ENCODE measurements around the gene SLC24A3.

Gene SLC24A3

GRCh38 chr20:19566226-19566945 lies 353.9 kb downstream of the SLC24A3 start:
- Histone ChIP-seq H3K9ac (ENCODE audit: low read depth, low read length) (no peak overlapping the region), H3K4me1 (ENCODE audit: control insufficient read depth, insufficient read depth, low read length) (no peaks in the 10 kb centered on the region), H3K27me3 (ENCODE audit: control insufficient read depth, insufficient read depth, low read length) (no peaks in the 10 kb centered on the region)

GRCh38 chr20:19568128-19568527 lies 355.7 kb downstream of the SLC24A3 start:
- Histone ChIP-seq H3K27me3 (ENCODE audit: control insufficient read depth, insufficient read depth, low read length) (no peaks in the 10 kb centered on the region), H3K4me2 (ENCODE audit: low read length) (no peak overlapping the region), H3K4me3 (ENCODE audit: low read length) (no peak overlapping the region), H3K9me3 (replicated peaks; ENCODE audit: low read length) (no peaks in the 10 kb centered on the region), H3K9ac (ENCODE audit: low read depth, low read length) (no peak overlapping the region), H3K36me3 (ENCODE audit: insufficient read depth, low read length) (no peaks in the 10 kb centered on the region), H3K4me1 (ENCODE audit: control insufficient read depth, insufficient read depth, low read length) (no peaks in the 10 kb centered on the region)

More at GRCh38 chr20:19566226-19566945, 353.9 kb downstream of the SLC24A3 start:
- Histone ChIP-seq H3K36me3 (ENCODE audit: insufficient read depth, low read length) (no peaks in the 10 kb centered on the region), H3K4me2 (ENCODE audit: low read length) (no peak overlapping the region), H3K4me3 (ENCODE audit: low read length) (no peak overlapping the region), H3K9me3 (replicated peaks; ENCODE audit: low read length) (no peaks in the 10 kb centered on the region)

DNA sequence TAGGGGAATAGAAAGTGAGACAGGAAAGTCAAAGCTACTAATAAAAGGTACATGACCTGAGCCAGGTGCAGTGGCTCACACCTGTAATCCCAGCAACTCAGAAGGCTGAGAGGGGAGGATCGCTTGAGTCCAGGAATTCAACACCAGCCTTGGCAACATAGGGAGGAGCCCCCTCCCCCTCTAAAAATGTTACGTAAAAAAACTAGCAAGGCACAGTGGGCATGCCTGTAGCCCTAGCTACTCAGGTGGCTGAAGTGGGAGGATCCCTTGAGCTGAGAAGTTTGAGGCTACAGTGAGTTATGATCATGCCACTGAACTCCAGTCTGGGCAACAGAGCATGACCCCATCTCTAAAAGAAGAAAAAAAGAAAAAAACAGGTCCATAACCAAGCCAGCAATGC lies 359.6 kb downstream of the SLC24A3 start:
- Histone ChIP-seq H3K4me2 (ENCODE audit: low read length) (no peak overlapping the region), H3K36me3 (ENCODE audit: insufficient read depth, low read length) (no peaks in the 10 kb centered on the region), H3K4me1 (ENCODE audit: control insufficient read depth, insufficient read depth, low read length) (no peaks in the 10 kb centered on the region), H3K27me3 (ENCODE audit: control insufficient read depth, insufficient read depth, low read length) (no peaks in the 10 kb centered on the region), H3K9me3 (replicated peaks; ENCODE audit: low read length) (no peaks in the 10 kb centered on the region), H3K9ac (ENCODE audit: low read depth, low read length) (no peak overlapping the region), H3K4me3 (ENCODE audit: low read length) (no peak overlapping the region)

GRCh38 chr20:19577692-19578091 lies 365.2 kb downstream of the SLC24A3 start:
- Histone ChIP-seq H3K9ac (ENCODE audit: low read depth, low read length) (no peak overlapping the region), H3K4me1 (ENCODE audit: control insufficient read depth, insufficient read depth, low read length) (no peaks in the 10 kb centered on the region), H3K9me3 (replicated peaks; ENCODE audit: low read length) (no peaks in the 10 kb centered on the region), H3K27me3 (ENCODE audit: control insufficient read depth, insufficient read depth, low read length) (peaks cover 3% of the 10 kb centered on the region), H3K4me2 (ENCODE audit: low read length) (no peak overlapping the region), H3K36me3 (ENCODE audit: insufficient read depth, low read length) (no peaks in the 10 kb centered on the region), H3K4me3 (ENCODE audit: low read length) (no peak overlapping the region)

DNA sequence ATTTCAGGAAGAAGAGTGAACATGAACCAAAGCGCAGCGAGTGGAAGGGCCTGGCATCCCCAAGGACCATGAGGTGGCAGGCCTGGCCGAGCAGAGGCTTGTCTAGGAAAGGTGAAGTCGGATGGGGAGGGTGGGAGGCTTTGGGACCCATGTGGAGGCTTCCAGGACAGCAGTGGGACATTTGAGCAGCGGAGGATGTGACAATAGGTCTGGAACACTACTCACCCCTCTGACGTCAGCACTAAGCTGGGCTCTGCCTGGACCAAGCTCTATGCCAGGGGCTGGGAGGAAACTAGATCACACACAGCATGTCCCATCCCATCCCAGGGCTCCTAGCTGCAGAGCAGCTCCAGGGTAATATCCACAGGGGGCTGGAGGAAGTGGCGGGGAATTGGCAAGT lies 370.3 kb downstream of the SLC24A3 start:
- H3K4me3 ChIP-seq (ENCODE audit: low read length) = no peak overlapping the region
- no peaks in the 10 kb centered on the region for H3K36me3 ChIP-seq (ENCODE audit: insufficient read depth, low read length)
- no peak overlapping the region for H3K4me2 ChIP-seq (ENCODE audit: low read length)
- H3K9ac ChIP-seq (ENCODE audit: low read depth, low read length) = no peak overlapping the region
- H3K9me3 ChIP-seq (replicated peaks; ENCODE audit: low read length) = no peaks in the 10 kb centered on the region
- H3K27me3 ChIP-seq (ENCODE audit: control insufficient read depth, insufficient read depth, low read length) = peaks cover 3% of the 10 kb centered on the region
- H3K4me1 ChIP-seq (ENCODE audit: control insufficient read depth, insufficient read depth, low read length) = no peaks in the 10 kb centered on the region

GRCh38 chr20:19583532-19584175 lies 371.2 kb downstream of the SLC24A3 start:
- Histone ChIP-seq H3K36me3 (ENCODE audit: insufficient read depth, low read length) (no peaks in the 10 kb centered on the region), H3K9me3 (replicated peaks; ENCODE audit: low read length) (no peaks in the 10 kb centered on the region), H3K9ac (ENCODE audit: low read depth, low read length) (no peak overlapping the region), H3K4me2 (ENCODE audit: low read length) (no peak overlapping the region), H3K4me1 (ENCODE audit: control insufficient read depth, insufficient read depth, low read length) (no peaks in the 10 kb centered on the region), H3K4me3 (ENCODE audit: low read length) (no peak overlapping the region), H3K27me3 (ENCODE audit: control insufficient read depth, insufficient read depth, low read length) (peaks cover 3% of the 10 kb centered on the region)

DNA sequence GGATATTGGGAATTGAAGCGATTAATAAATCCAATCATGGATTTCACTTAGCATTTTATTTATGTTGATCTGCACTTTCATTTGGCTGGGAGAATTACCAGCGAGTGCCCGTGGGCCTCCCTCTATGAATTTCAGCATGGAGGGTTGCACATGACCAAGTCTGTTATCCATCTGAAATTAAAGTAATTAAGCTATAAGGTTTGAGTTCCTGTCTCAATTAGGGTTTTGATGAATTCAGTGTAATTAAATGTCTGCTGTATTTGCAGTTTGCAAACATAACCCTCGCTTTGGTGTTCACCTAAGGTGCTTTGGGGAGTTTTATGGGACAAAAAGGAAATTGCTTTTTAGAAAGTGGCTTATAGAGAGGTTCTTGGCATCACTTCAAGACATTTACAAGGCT lies 375.8 kb downstream of the SLC24A3 start:
- Histone ChIP-seq H3K36me3 (ENCODE audit: insufficient read depth, low read length) (no peaks in the 10 kb centered on the region), H3K9me3 (replicated peaks; ENCODE audit: low read length) (no peaks in the 10 kb centered on the region), H3K9ac (ENCODE audit: low read depth, low read length) (no peak overlapping the region)

GRCh38 chr20:19588732-19589131 lies 376.3 kb downstream of the SLC24A3 start:
- no peaks in the 10 kb centered on the region for H3K27me3 ChIP-seq (ENCODE audit: control insufficient read depth, insufficient read depth, low read length)
- no peak overlapping the region for H3K4me2 ChIP-seq (ENCODE audit: low read length)
- no peaks in the 10 kb centered on the region for H3K36me3 ChIP-seq (ENCODE audit: insufficient read depth, low read length)
- H3K9me3 ChIP-seq (replicated peaks; ENCODE audit: low read length) = no peaks in the 10 kb centered on the region
- H3K4me3 ChIP-seq (ENCODE audit: low read length) = no peak overlapping the region
- no peaks in the 10 kb centered on the region for H3K4me1 ChIP-seq (ENCODE audit: control insufficient read depth, insufficient read depth, low read length)
- no peak overlapping the region for H3K9ac ChIP-seq (ENCODE audit: low read depth, low read length)

More for the DNA sequence above, 375.8 kb downstream of the SLC24A3 start:
- Histone ChIP-seq H3K4me2 (ENCODE audit: low read length) (no peak overlapping the region), H3K27me3 (ENCODE audit: control insufficient read depth, insufficient read depth, low read length) (no peaks in the 10 kb centered on the region), H3K4me1 (ENCODE audit: control insufficient read depth, insufficient read depth, low read length) (no peaks in the 10 kb centered on the region), H3K4me3 (ENCODE audit: low read length) (no peak overlapping the region)

GRCh38 chr20:19589787-19590362 lies 377.4 kb downstream of the SLC24A3 start:
- Histone ChIP-seq H3K27me3 (ENCODE audit: control insufficient read depth, insufficient read depth, low read length) (no peaks in the 10 kb centered on the region), H3K9me3 (replicated peaks; ENCODE audit: low read length) (no peaks in the 10 kb centered on the region)

DNA sequence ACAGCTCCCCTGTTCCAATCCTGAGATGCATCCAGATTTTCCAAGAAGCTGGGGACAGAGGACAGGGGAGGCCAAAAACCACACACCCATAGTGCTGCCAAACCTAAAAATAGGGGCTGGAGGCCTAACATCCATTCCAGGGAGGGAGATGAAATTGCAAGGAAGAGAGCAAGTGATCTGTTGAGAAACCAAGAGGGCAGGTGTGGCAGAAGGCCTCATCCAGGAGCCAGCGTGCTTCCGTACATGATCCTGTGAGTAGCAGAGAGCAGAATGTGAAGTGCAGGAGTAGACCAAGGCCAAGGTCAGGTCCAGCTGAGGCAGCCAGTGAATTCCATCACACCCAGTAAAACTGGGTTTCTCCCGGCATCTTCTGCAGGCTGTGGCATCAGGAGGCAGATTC lies 377.9 kb downstream of the SLC24A3 start:
- H3K9me3 ChIP-seq (replicated peaks; ENCODE audit: low read length) = no peaks in the 10 kb centered on the region
- no peaks in the 10 kb centered on the region for H3K4me1 ChIP-seq (ENCODE audit: control insufficient read depth, insufficient read depth, low read length)
- H3K27me3 ChIP-seq (ENCODE audit: control insufficient read depth, insufficient read depth, low read length) = no peaks in the 10 kb centered on the region
- no peaks in the 10 kb centered on the region for H3K36me3 ChIP-seq (ENCODE audit: insufficient read depth, low read length)
- no peak overlapping the region for H3K9ac ChIP-seq (ENCODE audit: low read depth, low read length)
- H3K4me3 ChIP-seq (ENCODE audit: low read length) = no peak overlapping the region
- no peak overlapping the region for H3K4me2 ChIP-seq (ENCODE audit: low read length)

More at GRCh38 chr20:19589787-19590362, 377.4 kb downstream of the SLC24A3 start:
- Histone ChIP-seq H3K4me1 (ENCODE audit: control insufficient read depth, insufficient read depth, low read length) (no peaks in the 10 kb centered on the region), H3K4me2 (ENCODE audit: low read length) (no peak overlapping the region), H3K9ac (ENCODE audit: low read depth, low read length) (no peak overlapping the region), H3K36me3 (ENCODE audit: insufficient read depth, low read length) (no peaks in the 10 kb centered on the region), H3K4me3 (ENCODE audit: low read length) (no peak overlapping the region)

GRCh38 chr20:19593762-19594161 lies 381.3 kb downstream of the SLC24A3 start:
- Histone ChIP-seq H3K4me3 (ENCODE audit: low read length) (no peak overlapping the region), H3K4me1 (ENCODE audit: control insufficient read depth, insufficient read depth, low read length) (no peaks in the 10 kb centered on the region), H3K36me3 (ENCODE audit: insufficient read depth, low read length) (no peaks in the 10 kb centered on the region), H3K27me3 (ENCODE audit: control insufficient read depth, insufficient read depth, low read length) (no peaks in the 10 kb centered on the region), H3K4me2 (ENCODE audit: low read length) (no peak overlapping the region), H3K9me3 (replicated peaks; ENCODE audit: low read length) (no peaks in the 10 kb centered on the region), H3K9ac (ENCODE audit: low read depth, low read length) (no peak overlapping the region)
